ENCODE data around the gene COBL.

COBL gene

GRCh38 chr7:51104278-51104677 lies 212.3 kb downstream of the COBL start:
- no peak overlapping the region for H3K4ac ChIP-seq (ENCODE audit: low read length)
- H3K4me1 ChIP-seq (ENCODE audit: control insufficient read depth in 2 of 2, insufficient read depth in 1 of 2, low read depth in 1 of 2, low read length in 2 of 2) = no peaks in the 10 kb centered on the region
- no peak for DNase-seq (ENCODE audit: low spot score)
- no peaks in the 10 kb centered on the region for H3K79me1 ChIP-seq (ENCODE audit: low read depth, low read length)
- H3K9me3 ChIP-seq (replicated peaks in 1 of 2; ENCODE audit: control insufficient read depth in 2 of 2, insufficient read depth in 1 of 2, low read depth in 1 of 2, low read length in 2 of 2) = no peaks in the 10 kb centered on the region
- H4K8ac ChIP-seq (ENCODE audit: low read depth, low read length) = no peak overlapping the region
- no peak overlapping the region for H3K18ac ChIP-seq (ENCODE audit: low read length)
- H2BK15ac ChIP-seq (ENCODE audit: low read length) = no peak overlapping the region
- no peak overlapping the region for H2BK12ac ChIP-seq (ENCODE audit: low read length)
- H3K36me3 ChIP-seq (replicated peaks in 1 of 2; ENCODE audit: control insufficient read depth in 2 of 2, insufficient read depth in 2 of 2, low read length in 2 of 2) = no peaks in the 10 kb centered on the region
- no peak overlapping the region for H2BK5ac ChIP-seq (ENCODE audit: low read length)
- no peak overlapping the region for H3K23ac ChIP-seq (ENCODE audit: low read depth, low read length, poor library complexity)
- H3K14ac ChIP-seq (ENCODE audit: low read length) = no peak overlapping the region
- WGBS, 2 donors (ENCODE audit: extremely low coverage in 2 of 2, insufficient read length in 2 of 2, insufficient replicate concordance in 1 of 2) = no CpG with 5 or more reads among the region's 3 CpGs
- no peak overlapping the region for H4K91ac ChIP-seq (ENCODE audit: low read depth, low read length, poor library complexity)
- no peak overlapping the region for H3K4me2 ChIP-seq (ENCODE audit: insufficient read depth, low read length, poor library complexity, severe bottlenecking)
- H2BK120ac ChIP-seq (ENCODE audit: low read depth, low read length) = no peak overlapping the region
- H3K4me3 ChIP-seq (ENCODE audit: low read length in 2 of 2) = no peak overlapping the region
- H3K27ac ChIP-seq (replicated peaks; ENCODE audit: low read length) = no peak overlapping the region
- no peak overlapping the region for H3K9ac ChIP-seq (ENCODE audit: low read depth, low read length, poor library complexity)
- H2AK5ac ChIP-seq (ENCODE audit: low read depth, low read length) = no peak overlapping the region
- H2AFZ ChIP-seq (ENCODE audit: low read length) = no peak overlapping the region
- no peaks in the 10 kb centered on the region for H3K27me3 ChIP-seq (ENCODE audit: control insufficient read depth in 3 of 3, insufficient read depth in 3 of 3, low read depth in 1 of 3, low read length in 3 of 3)

GRCh38 chr7:51103718-51104117 lies 212.9 kb downstream of the COBL start:
- Histone ChIP-seq H2BK5ac (ENCODE audit: low read length) (no peak overlapping the region), H2AK5ac (ENCODE audit: low read depth, low read length) (no peak overlapping the region), H3K14ac (ENCODE audit: low read length) (no peak overlapping the region), H3K4me1 (ENCODE audit: control insufficient read depth in 2 of 2, insufficient read depth in 1 of 2, low read depth in 1 of 2, low read length in 2 of 2) (no peaks in the 10 kb centered on the region), H3K79me1 (ENCODE audit: low read depth, low read length) (no peaks in the 10 kb centered on the region), H4K8ac (ENCODE audit: low read depth, low read length) (no peak overlapping the region), H3K36me3 (replicated peaks in 1 of 2; ENCODE audit: control insufficient read depth in 2 of 2, insufficient read depth in 2 of 2, low read length in 2 of 2) (no peaks in the 10 kb centered on the region), H3K18ac (ENCODE audit: low read length) (no peak overlapping the region), H2BK120ac (ENCODE audit: low read depth, low read length) (no peak overlapping the region), H3K4me2 (ENCODE audit: insufficient read depth, low read length, poor library complexity, severe bottlenecking) (no peak overlapping the region), H3K4me3 (ENCODE audit: low read length in 2 of 2) (no peak overlapping the region), H4K91ac (ENCODE audit: low read depth, low read length, poor library complexity) (no peak overlapping the region), H3K27me3 (ENCODE audit: control insufficient read depth in 3 of 3, insufficient read depth in 3 of 3, low read depth in 1 of 3, low read length in 3 of 3) (no peaks in the 10 kb centered on the region), H3K9ac (ENCODE audit: low read depth, low read length, poor library complexity) (no peak overlapping the region), H2BK15ac (ENCODE audit: low read length) (no peak overlapping the region), H3K4ac (ENCODE audit: low read length) (no peak overlapping the region), H3K23ac (ENCODE audit: low read depth, low read length, poor library complexity) (no peak overlapping the region), H3K27ac (replicated peaks; ENCODE audit: low read length) (no peak overlapping the region), H2BK12ac (ENCODE audit: low read length) (no peak overlapping the region), H2AFZ (ENCODE audit: low read length) (no peak overlapping the region), H3K9me3 (replicated peaks in 1 of 2; ENCODE audit: control insufficient read depth in 2 of 2, insufficient read depth in 1 of 2, low read depth in 1 of 2, low read length in 2 of 2) (no peaks in the 10 kb centered on the region)
- WGBS, 2 donors (ENCODE audit: extremely low coverage in 2 of 2, insufficient read length in 2 of 2, insufficient replicate concordance in 1 of 2) = no CpG with 5 or more reads among the region's 5 CpGs
- no peak for DNase-seq (ENCODE audit: low spot score)

DNA sequence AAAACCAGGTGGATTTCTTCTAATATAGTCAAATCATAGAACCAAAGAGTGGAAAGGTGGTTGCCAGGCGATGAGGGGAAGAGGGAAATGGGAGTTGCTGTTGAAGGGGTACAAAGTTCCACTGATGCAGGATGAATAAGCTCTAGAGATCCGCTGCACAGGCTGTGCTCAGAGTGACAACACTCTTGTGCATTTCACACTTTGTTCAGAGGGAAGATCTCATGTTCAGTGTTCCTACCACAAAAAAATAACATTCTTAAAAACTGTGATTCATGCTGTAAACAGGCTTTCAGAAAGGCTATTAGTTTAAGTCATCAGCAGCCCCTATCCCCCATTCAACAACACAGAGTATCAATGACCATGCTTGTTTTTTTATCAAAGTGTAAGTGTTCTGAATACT lies 213.8 kb downstream of the COBL start:
- Histone ChIP-seq H4K8ac (ENCODE audit: low read depth, low read length) (no peak overlapping the region), H4K91ac (ENCODE audit: low read depth, low read length, poor library complexity) (no peak overlapping the region), H3K23ac (ENCODE audit: low read depth, low read length, poor library complexity) (no peak overlapping the region), H2AK5ac (ENCODE audit: low read depth, low read length) (no peak overlapping the region), H3K4me2 (ENCODE audit: insufficient read depth, low read length, poor library complexity, severe bottlenecking) (no peak overlapping the region), H3K4ac (ENCODE audit: low read length) (no peak overlapping the region), H3K18ac (ENCODE audit: low read length) (no peak overlapping the region), H3K14ac (ENCODE audit: low read length) (no peak overlapping the region), H2AFZ (ENCODE audit: low read length) (no peak overlapping the region), H2BK120ac (ENCODE audit: low read depth, low read length) (no peak overlapping the region), H2BK15ac (ENCODE audit: low read length) (no peak overlapping the region), H2BK12ac (ENCODE audit: low read length) (no peak overlapping the region), H3K4me3 (ENCODE audit: low read length in 2 of 2) (no peak overlapping the region), H3K27ac (replicated peaks; ENCODE audit: low read length) (no peak overlapping the region), H2BK5ac (ENCODE audit: low read length) (no peak overlapping the region), H3K9me3 (replicated peaks in 1 of 2; ENCODE audit: control insufficient read depth in 2 of 2, insufficient read depth in 1 of 2, low read depth in 1 of 2, low read length in 2 of 2) (no peaks in the 10 kb centered on the region), H3K4me1 (ENCODE audit: control insufficient read depth in 2 of 2, insufficient read depth in 1 of 2, low read depth in 1 of 2, low read length in 2 of 2) (no peaks in the 10 kb centered on the region), H3K36me3 (replicated peaks in 1 of 2; ENCODE audit: control insufficient read depth in 2 of 2, insufficient read depth in 2 of 2, low read length in 2 of 2) (no peaks in the 10 kb centered on the region), H3K9ac (ENCODE audit: low read depth, low read length, poor library complexity) (no peak overlapping the region), H3K27me3 (ENCODE audit: control insufficient read depth in 3 of 3, insufficient read depth in 3 of 3, low read depth in 1 of 3, low read length in 3 of 3) (no peaks in the 10 kb centered on the region), H3K79me1 (ENCODE audit: low read depth, low read length) (no peaks in the 10 kb centered on the region)
- WGBS, 2 donors (ENCODE audit: extremely low coverage in 2 of 2, insufficient read length in 2 of 2, insufficient replicate concordance in 1 of 2) = no CpG with 5 or more reads among the region's 2 CpGs
- DNase-seq (ENCODE audit: low spot score) = no peak

DNA sequence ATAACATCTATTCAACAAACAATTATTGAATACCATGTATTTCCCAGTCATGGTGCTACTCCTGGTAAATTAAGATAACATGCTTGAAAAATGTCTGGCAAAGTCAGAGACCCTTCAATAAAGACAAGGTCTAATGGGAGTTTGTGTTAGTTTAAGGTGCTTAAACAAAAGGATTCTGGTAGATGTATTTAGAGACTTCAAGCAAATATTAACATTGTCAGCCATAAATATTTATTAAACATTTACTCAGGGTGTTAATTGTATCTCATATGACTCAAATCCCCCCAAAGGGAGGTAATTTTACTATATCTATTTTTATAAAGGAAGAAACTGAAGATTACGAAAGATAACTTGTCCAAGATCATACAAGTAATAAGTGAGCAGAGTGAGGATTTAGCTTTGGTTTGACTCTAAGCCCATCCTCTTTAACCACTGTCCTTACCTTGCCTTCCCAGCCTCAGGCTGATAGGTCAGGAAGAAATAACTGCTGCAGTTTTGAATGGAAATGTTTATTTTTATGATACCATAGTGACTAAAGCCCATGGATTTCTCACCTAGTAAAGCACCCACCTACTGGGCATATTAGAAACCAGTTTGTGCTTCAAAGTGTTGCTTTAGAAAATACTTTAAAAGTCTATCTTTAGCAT lies 215.4 kb downstream of the COBL start:
- H4K8ac ChIP-seq (ENCODE audit: low read depth, low read length) = no peak overlapping the region
- H4K91ac ChIP-seq (ENCODE audit: low read depth, low read length, poor library complexity) = no peak overlapping the region
- H2AFZ ChIP-seq (ENCODE audit: low read length) = no peak overlapping the region
- no peak for DNase-seq (ENCODE audit: low spot score)
- H3K9ac ChIP-seq (ENCODE audit: low read depth, low read length, poor library complexity) = no peak overlapping the region
- no peak overlapping the region for H3K27ac ChIP-seq (replicated peaks; ENCODE audit: low read length)
- no peaks in the 10 kb centered on the region for H3K9me3 ChIP-seq (replicated peaks in 1 of 2; ENCODE audit: control insufficient read depth in 2 of 2, insufficient read depth in 1 of 2, low read depth in 1 of 2, low read length in 2 of 2)
- no CpG with 5 or more reads among the region's 1 CpG for WGBS, 2 donors (ENCODE audit: extremely low coverage in 2 of 2, insufficient read length in 2 of 2, insufficient replicate concordance in 1 of 2)
- H3K14ac ChIP-seq (ENCODE audit: low read length) = no peak overlapping the region
- H3K36me3 ChIP-seq (replicated peaks in 1 of 2; ENCODE audit: control insufficient read depth in 2 of 2, insufficient read depth in 2 of 2, low read length in 2 of 2) = no peaks in the 10 kb centered on the region
- no peak overlapping the region for H2BK120ac ChIP-seq (ENCODE audit: low read depth, low read length)
- H2BK15ac ChIP-seq (ENCODE audit: low read length) = no peak overlapping the region
- H3K23ac ChIP-seq (ENCODE audit: low read depth, low read length, poor library complexity) = no peak overlapping the region
- no peak overlapping the region for H3K18ac ChIP-seq (ENCODE audit: low read length)
- H3K4me2 ChIP-seq (ENCODE audit: insufficient read depth, low read length, poor library complexity, severe bottlenecking) = no peak overlapping the region
- no peak overlapping the region for H3K4me3 ChIP-seq (ENCODE audit: low read length in 2 of 2)
- no peak overlapping the region for H2BK5ac ChIP-seq (ENCODE audit: low read length)
- H3K79me1 ChIP-seq (ENCODE audit: low read depth, low read length) = no peaks in the 10 kb centered on the region
- no peak overlapping the region for H3K4ac ChIP-seq (ENCODE audit: low read length)
- no peak overlapping the region for H2AK5ac ChIP-seq (ENCODE audit: low read depth, low read length)
- H3K27me3 ChIP-seq (ENCODE audit: control insufficient read depth in 3 of 3, insufficient read depth in 3 of 3, low read depth in 1 of 3, low read length in 3 of 3) = no peaks in the 10 kb centered on the region
- H3K4me1 ChIP-seq (ENCODE audit: control insufficient read depth in 2 of 2, insufficient read depth in 1 of 2, low read depth in 1 of 2, low read length in 2 of 2) = no peaks in the 10 kb centered on the region
- no peak overlapping the region for H2BK12ac ChIP-seq (ENCODE audit: low read length)
